CD4-positive, alpha-beta T cell treated with Interleukin-4 for 4 hours (primary cell): Measurements from ENCODE around the gene GIPC3.

Experiments
- DNase-seq: peaks from one replicate; pipeline ENCODE4 v3.0.0-alpha.2; 2020

The GIPC3 gene

DNA sequence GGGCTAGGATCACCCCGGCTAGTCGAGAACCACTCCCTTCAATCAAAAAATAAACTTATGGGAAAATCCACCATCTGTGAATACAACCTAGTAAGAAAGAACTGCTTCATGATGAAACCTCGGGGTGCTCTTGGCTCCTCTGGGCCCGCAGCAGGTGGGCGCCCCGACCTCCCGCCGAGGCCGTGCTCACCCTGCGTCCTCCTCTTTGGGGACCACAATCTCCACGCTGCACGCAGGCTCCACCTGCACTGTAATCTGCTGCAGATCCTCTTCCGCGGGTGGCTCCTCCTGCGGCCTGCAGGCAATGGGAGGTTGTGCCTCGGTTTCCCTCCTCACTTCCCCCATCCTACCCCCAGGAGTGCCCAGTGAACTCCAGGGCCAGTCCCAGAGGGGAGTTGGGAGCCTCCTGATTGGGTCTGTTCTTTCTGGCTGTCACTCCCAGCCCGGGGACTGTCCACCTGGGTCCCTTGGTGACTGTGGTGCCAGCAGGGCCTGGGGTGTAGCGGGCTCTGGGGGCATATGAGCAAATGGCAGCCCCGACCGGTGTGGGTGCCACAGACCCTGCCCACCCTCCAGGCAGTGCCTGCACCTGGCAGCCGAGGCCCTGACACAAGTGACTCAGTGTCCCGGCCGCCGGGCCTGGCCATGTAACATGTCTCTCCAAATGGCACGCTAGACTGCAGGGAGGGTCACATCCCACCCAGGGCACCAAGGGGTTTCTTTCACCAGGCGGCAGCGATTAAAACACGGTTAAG is 56.4 kb downstream of the GIPC3 start:
- DNase-seq, result no peak

DNA sequence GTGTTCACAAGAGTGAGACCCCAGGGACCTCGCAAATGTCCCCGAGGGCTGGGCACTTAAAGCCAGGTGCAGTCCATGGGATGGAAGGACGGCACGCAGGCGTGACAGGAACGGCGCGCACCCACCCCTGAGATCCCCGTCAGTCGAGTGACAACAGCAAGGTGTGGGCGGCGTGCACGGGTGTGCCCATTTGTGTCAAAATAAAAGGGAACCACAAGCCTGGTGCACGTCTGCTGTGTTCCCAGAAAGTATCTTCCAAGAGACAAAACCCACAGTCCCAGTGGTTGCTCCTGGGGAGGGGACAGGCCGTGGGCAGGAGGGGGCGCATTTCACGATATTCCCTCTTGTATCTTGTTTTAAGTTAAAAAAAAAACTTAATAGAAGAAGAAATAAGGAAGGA is 57.0 kb downstream of the GIPC3 start:
- DNase-seq, result no peak
